HPDE6-E6E7 (cell line): ENCODE data around the gene KLHDC8A.

Experiments
- DNase-seq: peaks from one replicate; pipeline ENCODE4 v3.0.0; 2011; ENCODE audit warnings: missing footprints; ENCODE audit errors: extremely low spot score

KLHDC8A gene

DNA sequence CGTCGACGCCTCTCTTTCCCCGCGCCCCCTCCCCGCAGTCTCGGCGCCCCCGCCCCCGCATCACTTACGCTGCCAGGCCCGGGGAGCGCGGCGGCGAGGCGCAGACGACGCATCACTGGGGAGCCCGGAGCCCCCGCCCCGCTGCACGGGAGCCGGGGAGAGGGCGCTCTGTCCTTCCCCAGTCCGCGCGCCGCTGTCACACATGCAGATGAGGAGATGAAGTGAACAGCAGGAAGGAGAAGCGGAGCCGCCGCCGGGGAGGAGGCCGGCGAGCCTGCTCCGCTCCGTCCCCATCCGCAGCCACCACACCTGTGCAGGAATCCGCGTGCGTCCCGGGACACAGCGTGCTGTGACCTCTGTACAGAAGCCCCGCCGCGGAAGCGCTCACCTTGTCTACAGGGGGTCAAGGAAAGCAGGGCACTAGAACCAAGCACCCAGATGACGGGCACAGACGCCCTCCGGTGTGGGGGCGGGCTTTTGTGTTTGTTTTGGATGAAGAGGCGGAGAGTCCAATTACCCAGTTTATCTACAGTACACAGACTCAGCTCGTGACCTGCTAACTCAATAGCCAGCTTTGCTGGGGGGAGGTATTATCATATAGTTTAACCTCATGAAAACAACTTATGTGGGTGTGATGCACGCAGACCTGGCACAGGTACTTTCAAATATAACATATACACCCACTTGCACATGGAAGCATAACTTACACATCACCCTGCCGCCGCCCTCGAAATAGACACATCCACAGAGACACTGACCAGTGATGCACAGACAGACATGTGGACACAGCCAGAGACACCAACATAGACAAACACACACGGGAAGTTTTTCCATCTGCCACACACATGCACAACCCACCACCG, 12.4 kb downstream of the KLHDC8A start:
- DNase-seq, result no peak

DNA sequence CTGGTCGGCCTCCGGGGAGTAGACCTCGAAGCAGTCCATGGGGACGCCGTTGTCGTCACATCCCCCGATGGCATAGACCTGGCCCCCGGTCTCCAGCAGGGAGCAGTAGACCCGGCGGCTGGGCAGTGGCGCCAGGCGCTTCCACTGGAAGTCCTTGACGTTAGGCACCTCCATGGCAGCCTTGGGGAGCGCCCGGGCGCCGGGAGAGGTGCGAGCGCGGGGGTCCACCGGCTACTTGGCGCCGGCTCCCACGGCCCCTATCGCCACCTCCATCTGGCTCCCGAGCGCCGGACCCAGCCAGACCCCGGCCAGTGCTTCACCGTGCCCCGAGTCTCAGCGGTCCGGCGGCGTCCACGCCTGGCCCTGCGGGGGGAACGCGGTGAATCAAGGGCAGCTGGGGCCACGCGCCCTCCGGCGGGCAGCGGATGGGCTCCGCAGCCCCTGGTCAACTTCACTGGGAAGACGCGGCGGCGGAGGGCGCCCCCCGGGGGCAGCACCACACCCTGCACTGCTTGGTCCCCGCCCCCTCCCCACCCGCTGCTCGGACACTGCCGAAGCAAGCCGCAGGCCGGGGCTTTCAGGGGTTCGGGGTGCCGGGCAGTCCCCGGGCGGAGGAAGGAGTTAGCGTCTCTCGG, 13.2 kb downstream of the KLHDC8A start:
- DNase-seq, result no peak

DNA sequence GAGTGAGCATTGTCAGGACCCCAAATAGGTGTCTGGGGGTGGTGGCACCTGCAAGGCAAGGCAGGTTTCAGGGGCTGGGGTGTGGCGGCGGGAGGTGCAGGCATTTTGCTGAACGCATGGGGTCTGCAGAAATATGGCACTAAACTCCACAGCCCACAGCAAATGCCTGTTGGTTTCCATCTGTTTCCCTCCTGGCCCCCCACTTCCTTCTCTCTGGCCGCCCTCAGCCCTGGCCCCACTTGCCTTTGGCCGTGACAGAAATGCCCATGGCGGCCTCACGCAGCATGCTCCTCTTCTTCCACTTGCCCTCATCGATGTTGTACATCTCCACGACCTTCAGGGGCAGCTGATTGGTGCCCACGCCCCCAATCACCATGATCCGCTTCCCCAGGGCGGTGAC, 13.7 kb downstream of the KLHDC8A start:
- DNase-seq, result no peak

DNA sequence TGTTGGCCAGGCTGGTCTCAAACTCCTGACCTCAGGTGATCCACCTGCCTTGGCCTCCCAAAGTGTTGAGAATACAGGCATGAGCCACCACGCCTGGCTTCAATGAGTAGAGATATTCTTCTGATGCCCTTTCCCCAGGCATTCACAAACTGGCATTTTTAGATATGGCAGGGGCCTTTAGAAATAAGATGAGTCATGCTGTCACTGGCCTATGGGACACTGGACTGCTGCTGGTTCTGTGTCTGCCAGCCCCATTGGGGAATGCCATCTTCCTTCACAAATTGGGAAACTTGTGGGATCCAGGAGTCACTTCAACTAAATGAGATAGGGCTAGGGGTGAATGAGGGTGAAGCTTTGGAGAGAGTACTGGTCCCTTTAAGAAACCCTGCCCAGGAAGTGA, 16.0 kb downstream of the KLHDC8A start:
- DNase-seq, result no peak

DNA sequence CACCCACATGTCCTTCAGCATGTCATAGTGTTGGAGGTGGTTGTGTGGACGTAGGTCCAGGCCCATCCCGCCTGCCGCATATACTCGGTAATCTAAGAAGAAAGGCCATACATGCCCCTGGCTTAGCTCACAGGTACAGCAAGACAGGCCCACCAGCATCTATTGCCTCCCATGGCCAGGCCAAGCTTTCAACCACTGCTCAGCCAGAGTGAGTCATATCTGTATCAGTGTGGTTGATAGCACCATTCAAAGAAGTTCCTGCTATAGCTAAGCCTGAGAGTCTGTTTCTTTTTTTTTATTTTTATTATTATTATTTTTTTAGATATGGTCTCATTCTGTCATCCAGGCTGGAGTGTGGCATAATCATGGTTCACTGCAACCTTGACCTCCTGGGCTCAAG, 17.0 kb downstream of the KLHDC8A start:
- DNase-seq, result no peak

DNA sequence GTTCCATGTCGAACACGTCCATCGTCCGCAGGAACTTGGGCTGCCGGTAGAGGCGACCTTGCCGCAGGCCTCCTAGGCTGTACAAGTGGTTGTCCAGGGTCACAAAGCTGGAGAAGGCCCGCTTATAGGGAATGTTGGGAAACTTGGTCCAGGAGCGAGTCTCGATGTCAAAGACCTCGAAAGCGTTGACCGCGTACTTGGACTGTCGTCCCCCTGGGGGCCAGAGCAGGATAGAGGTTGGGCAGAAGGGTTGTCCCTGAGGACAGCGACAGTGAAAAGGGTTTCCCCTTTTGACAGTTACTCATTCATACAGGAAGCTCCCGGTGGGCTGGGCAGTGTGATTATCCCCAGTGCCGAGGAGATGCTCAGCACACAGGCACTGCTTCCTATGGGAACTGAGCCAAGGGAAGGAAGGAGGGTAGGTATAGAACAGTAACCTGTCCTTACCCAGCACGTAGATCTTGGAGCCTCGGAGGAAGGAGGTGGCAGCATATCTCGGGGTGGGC, 17.5 kb downstream of the KLHDC8A start:
- no peak for DNase-seq

DNA sequence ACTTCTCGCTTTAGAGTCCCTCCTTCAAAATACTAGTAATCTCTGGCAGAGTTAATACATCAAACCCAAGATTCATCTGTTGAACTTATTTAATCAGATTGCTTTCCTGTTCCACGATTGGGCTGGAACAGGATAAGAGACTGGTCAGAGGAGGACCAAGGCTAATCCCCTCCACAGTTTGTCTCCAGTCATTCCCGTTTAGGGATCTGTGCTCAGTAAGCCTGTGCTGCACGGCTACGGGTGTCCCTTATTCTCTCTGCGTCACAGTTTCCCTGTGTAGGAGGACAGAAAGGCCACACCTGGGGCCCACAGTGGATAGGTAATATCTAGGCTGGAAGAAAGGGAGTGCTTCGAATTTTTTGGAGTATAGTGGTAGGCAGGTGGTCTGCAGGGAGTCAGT, 18.7 kb downstream of the KLHDC8A start:
- DNase-seq, result no peak

DNA sequence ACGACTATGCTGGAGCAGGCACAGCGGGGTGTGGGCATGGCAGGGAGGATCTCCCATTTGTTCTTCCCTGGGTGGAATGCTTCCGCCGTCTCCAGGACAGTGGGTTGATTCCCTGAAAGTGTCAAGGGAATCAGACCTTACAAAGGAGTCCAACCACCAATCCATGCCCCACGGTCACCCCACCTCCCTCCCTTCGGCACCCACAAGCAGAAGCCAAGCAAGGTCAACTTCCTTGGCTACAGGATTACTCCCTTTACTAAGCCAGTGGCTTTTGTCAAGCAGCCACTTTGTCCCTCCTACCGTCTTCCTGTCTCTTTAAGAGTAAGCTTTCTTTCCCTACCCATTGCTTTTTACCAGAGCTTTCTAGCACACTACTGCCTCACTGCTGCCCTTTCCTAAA, 19.2 kb downstream of the KLHDC8A start:
- DNase-seq, result no peak

DNA sequence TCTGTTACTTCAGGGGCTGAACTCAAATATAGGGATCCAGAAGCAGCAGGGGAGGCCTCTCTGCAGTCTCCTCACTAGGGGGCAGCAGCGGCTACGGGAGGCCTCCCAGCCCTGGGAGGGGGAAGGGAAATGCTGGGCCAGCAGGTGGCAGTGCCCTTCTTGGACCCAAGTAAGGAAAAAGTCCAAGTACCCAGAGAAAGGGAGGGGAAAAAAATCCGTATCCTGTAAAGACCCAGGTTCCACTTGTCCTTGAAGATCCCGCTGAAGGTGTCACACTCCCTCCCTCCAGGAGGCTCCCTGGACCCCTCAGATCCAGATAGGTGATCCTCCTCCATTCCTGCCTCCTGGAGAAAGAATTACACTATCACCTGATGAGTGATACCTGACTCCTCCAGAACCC, 21.0 kb downstream of the KLHDC8A start:
- peak; percentile 86 for DNase-seq

DNA sequence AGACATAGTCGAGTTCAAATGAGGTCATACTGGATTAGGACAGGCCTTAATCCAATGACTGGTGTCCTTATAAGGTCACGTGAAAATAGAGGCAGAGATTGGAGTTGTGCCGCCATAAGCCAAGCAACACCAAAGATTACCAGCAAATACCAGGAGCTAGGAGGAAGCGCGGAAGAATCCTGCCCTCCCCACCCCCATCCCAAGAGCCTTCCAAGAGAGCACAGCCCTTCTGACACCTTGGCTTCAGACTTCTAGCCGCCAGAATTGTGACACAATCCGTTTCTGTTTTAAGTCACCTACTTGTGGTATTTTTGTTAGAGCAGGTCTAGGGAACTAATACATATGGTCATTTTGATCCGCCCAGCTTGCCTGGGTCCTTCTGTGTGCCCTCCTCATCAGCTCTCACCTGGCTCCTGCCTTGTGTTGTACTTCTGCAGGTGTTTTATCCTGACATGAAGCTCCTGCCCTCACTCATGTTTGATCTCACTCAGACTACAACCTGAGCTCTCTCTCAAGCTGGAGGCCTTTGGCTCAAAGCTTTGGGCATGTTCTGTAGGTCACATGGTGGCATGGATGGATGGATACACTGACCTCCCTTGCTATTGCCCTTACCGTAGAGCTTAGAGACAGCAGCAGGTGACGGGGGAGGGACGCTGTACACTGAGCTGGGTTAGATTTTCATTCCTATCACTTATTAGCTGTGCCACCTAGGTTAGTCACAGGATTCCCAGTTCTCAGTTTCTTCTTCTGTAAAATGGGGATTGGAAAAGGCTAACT, 24.5 kb downstream of the KLHDC8A start:
- DNase-seq, result no peak

DNA sequence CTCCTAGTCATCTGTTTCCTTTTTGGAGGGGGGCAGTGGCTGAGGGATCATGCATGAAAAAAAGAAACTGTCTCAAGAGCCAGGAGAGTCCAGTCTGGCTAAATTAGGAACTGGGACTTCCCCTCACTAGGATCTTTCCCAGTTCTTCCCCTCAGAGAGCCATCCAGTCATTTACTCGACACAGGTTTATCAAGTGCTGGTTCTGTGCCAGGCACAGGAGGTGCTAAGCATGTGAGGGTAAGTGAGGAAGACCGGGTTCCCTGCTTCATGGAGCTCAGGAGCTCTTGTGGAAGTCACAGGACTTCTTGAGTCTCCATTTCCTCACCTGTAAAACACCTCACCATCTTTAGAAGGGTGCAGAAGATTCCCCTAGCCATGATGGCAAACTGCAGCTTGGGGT, 26.6 kb downstream of the KLHDC8A start:
- DNase-seq, result no peak

DNA sequence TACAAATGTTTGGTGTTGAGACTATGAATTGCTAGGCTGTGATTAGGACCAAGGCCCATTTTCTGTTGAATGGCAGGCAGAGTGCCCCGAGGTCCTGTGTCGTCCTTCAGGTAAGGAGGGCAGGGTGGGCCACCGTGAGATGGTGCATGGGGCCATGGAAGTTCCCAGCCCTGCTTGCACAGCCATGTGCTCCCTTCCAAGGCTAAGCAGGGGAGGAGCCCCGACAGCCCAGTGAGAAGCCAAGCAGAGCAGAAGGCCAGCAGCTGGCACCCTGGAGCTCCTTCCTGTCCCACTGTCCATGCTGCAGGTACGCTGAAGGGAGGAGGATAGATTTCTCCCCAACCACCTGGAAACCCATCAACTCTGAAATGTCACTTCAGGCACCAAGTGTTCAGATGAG, 27.0 kb downstream of the KLHDC8A start:
- DNase-seq, result no peak

DNA sequence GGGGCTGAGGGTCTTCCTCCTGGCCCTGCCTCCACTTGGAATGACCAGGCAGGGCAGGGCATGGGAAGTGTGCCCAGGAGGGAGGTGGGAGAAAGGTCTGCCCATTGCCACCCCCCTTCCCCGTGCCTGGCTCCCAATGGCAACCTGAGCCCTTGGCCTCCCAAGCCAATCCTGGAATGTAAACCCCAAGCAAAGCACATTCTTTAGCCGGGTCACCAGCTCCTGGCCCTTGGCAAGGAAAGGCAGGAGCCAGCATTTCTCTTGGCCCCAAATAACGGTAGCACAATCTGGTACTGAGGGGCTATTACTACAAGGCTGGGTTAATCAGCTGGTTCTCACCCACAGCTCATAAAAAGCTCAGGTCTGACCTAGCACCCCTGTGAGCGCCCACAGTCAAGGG, 28.2 kb downstream of the KLHDC8A start:
- DNase-seq, result no peak

DNA sequence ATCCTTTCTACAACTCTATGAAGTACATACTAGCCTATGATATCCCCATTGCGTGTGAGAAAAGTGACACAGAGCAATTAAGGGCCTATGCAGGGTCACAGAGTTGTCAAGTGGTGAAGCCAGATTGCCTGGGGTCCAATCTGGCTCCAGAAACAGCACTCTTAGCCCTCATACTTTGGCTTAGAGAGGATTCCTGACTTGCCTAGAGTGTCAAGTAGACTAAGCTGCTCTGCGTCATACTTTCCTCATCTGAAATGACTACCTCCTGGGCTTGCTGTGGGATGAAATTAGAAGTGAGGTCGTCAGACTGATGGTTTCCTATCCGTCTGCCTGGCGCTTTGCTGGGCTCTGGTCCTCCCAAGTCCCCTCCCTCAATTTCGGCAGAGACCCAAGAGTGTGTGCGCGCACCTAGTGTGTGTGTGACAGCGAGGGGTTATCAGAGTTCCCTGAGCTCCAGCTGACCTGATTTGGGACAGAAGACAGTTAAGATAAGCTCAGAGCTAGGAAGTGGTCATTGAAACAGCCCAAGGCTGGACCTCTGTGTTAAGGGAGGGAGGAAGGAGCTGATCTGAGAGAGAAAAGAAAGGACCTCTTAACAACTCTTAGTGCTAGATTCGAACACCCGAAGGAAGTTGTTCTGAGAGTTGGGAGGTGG, 29.8 kb downstream of the KLHDC8A start:
- no peak for DNase-seq

DNA sequence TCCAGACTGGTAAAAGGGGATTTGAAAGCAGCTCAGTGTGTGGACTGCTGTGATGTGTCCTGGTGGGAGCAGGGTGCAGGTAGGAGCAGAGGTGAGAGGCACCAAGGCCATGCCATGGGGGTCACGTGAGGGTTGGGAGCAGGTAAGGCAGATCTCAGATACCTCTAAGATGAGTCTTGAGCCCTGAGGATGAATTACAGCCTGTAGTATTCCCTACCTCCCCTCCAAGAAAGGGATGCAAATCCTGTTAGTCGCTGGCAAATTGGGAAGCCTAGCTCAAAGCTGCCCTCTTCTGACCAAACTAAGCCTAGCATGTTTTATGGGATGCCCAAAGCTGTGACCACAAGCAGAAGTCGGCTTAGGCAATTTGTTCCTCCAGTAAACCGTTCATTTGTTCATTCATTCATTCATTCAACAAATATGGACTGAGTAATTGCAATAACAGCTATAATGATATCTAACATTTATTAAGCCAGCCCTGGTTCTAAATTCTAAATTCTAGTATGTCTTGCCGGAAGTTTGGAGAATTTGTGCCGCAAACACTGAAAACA, 31.3 kb downstream of the KLHDC8A start:
- peak; percentile 62 for DNase-seq

DNA sequence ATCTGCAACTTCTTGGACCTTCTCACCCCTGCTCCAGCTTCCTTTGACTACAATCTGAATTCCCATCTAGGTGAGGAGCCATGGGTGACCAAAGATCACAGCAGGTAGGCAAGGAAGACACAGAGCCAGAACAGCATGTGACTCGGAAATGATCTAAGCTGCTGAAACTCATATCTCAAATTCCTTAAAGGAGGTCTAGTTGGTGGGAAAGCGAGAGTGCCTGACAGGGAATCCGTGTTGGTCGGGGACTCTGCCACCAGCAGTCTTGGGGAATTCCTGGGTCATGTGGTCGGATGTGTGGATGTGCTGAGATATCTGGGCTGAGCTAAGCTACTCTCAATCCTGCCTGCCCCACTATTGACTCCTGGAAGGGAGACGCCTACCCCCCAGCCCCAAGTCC, 31.9 kb downstream of the KLHDC8A start:
- DNase-seq, result no peak

DNA sequence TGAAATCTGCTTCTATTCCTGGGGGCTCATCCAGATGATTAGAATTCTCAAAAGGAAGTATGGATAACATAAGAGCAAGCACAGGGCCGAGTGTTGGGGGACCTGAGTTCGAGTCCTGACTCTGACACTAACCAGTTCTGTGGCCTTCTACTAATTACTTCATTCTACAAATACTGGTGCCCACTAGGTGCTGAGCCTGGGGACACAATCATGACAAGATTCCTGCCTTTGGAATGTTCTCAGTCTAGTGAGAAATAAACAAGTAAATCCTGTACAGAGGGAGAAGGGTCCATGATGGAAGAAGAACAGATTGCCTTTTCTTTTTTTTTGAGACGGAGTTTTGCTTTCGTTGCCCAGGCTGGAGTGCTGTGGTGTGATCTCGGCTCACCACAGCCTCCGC, 32.9 kb downstream of the KLHDC8A start:
- no peak for DNase-seq

DNA sequence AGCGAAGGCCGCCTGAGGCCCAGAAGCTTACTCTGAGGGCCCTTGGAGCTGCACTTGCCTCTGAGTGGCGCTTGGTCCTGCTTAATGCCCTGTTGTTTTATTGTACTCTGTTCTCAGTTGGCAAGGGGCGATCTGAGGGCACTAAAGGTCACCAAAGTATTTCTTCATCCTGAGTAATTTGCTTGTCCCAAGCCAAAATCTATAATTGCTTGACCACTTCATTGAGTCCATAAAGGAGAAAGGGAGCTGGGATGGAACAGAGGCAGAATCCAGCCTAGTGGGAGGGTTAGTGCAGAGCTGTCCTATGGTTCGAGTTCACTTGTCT, 34.8 kb downstream of the KLHDC8A start:
- DNase-seq, result no peak

DNA sequence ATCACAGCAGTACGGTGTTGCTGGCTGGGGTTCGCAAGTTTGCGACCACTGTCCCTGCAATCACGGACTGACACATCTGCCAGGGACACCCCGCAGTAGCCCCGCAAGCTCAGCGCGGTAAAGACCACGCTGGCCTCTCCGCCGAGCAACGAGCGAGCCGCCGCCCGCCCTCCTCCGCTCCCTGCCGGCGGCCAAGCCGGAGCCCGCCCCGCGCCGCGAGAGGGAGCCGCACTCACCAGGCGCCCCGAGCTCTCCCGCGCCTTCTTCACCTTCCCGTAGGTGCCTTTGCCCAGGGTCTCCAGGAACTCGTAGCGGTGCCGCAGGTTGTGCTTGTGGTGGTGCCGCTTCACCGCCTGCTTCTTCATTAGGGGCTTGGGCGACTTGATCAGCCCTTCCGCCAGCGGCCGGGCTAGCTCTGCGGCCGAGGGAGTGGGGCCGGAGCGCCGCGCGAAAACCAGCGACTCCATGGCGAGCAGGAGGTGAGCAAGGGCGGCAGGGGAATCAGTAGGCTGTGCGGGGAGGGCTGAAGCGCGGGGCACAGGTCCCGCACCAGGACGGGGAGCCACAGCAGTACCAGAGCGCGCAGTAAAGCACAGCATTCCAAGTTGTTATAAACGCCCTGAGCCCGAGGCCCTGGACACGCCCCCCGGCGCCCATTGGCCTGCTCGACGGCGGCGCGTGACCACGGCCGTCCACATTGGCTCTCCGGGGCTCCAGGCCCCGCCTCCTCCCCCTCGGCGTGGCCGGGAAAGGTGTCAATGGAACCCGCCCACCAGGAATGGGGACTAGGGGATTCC, 35.4 kb downstream of the KLHDC8A start, which contains the start of gene NUAK2:
NUAK2 (minus strand) TSS at position 584 of the 797 bp plus-strand sequence; CDS start at position 467, 117 bp downstream.
- peak; percentile 89 for DNase-seq

DNA sequence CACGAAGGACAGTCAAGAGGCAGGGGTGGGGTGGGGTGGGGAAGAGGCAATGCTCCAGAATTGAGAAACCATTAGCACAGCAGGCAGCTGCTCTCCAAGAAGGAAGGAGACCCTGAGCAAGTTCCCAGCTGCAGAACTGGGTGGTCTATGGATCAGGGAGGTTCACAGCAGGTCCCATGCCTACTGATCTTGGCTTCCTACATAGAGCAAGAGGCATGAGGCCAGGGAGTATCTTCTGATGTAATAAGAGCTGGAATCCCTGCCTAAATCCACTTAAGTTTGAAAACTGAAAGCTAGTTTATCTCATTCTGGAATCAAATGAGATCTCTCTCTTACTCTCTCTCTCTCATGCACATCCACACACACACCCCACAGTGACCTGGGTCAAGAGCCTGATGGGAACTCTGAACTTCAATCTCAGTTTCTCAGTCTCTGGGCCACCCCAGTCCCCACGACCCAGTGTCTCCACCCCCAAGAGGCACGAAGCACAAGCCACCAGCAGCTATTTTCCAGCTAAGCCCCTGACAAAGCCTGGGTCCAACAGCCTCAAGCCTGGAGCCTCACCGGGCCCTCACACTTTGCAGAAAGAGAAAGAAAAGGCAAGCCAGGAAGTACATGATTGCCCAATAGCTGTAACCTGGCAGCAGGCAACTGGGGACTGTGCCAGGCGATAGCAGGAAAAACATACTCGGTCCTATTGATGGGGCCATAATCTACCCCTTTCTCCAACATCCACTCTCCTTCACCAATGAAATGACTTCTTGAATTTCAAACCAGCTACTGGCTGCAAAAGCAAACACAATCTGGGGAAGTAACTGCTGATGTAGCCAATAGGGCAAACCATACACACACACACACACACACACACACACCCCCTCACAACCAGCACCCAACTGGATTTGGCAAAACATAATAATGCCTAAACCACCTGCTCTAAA, 37.4 kb downstream of the KLHDC8A start:
- peak; percentile 70 for DNase-seq
